Dendritic cell treated with granulocyte-macrophage colony-stimulating factor and Interleukin-4, amounts not matched to agents 40 ng/mL and 50 ng/mL, for 4 days (primary cell): ENCODE data around the gene RPA1.
"Not testable (repeated sequence)": the region's sequence is repeated elsewhere in the genome, so short reads cannot be mapped to it uniquely, and the experiment has no call there.

Source experiments
- H3K27ac Mint-ChIP-seq: one replicate; pipeline ENCODE4 v1.8.0; 2022; ENCODE audit warnings: mild to moderate bottlenecking, mixed read lengths
- H3K27me3 Mint-ChIP-seq: one replicate; pipeline ENCODE4 v1.8.0; 2022; ENCODE audit warnings: mild to moderate bottlenecking, mixed read lengths
- H3K36me3 Mint-ChIP-seq: one replicate; pipeline ENCODE4 v1.8.0; 2022; ENCODE audit warnings: low read depth, mixed read lengths
- H3K4me1 Mint-ChIP-seq: one replicate; pipeline ENCODE4 v1.8.0; 2022; ENCODE audit warnings: low read depth, mixed read lengths
- H3K4me3 Mint-ChIP-seq: one replicate; pipeline ENCODE4 v1.8.0; 2022; ENCODE audit warnings: mild to moderate bottlenecking, moderate library complexity, mixed read lengths
- H3K9me3 Mint-ChIP-seq: one replicate; pipeline ENCODE4 v1.8.0; 2022; ENCODE audit warnings: mixed read lengths
- intact Hi-C: fragments of 100-400 bp; cut with micrococcal nuclease; formaldehyde crosslinking; loops from one replicate; pipeline ENCODE4 v1.15.0; 2022

The RPA1 gene

GRCh38 chr17:1800240-1800639 lies 29.6 kb upstream of the RPA1 start:
- H3K27me3 Mint-ChIP-seq: no peaks in the 10 kb centered on the region
- peaks cover 11% of the 10 kb centered on the region for H3K4me1 Mint-ChIP-seq
- intact Hi-C loops: no loop called here
- no peaks in the 10 kb centered on the region for H3K9me3 Mint-ChIP-seq
- peaks cover 64% of the 10 kb centered on the region for H3K36me3 Mint-ChIP-seq
- H3K4me3 Mint-ChIP-seq: no peak overlapping the region
- no peak overlapping the region for H3K27ac Mint-ChIP-seq

- H3K36me3 Mint-ChIP-seq: peaks cover 66% of the 10 kb centered on the region
- H3K4me1 Mint-ChIP-seq: peaks cover 11% of the 10 kb centered on the region
- intact Hi-C loops: no loop called here
- H3K9me3 Mint-ChIP-seq: no peaks in the 10 kb centered on the region
- no peak overlapping the region for H3K4me3 Mint-ChIP-seq
- no peaks in the 10 kb centered on the region for H3K27me3 Mint-ChIP-seq
- no peak overlapping the region for H3K27ac Mint-ChIP-seq
Observed at GRCh38 chr17:1800712-1801111, 29.1 kb upstream of the RPA1 start.

GRCh38 chr17:1802429-1802828 lies 27.4 kb upstream of the RPA1 start:
- Mint-ChIP-seq H3K27ac (no peak overlapping the region), H3K4me1 (peaks cover 2% of the 10 kb centered on the region), H3K9me3 (no peaks in the 10 kb centered on the region), H3K4me3 (no peak overlapping the region), H3K36me3 (peaks cover 63% of the 10 kb centered on the region), H3K27me3 (no peaks in the 10 kb centered on the region)
- intact Hi-C loops: no loop called here

- Mint-ChIP-seq H3K4me3 (no peak overlapping the region), H3K4me1 (no peaks in the 10 kb centered on the region), H3K36me3 (peaks cover 54% of the 10 kb centered on the region), H3K9me3 (no peaks in the 10 kb centered on the region), H3K27ac (no peak overlapping the region), H3K27me3 (no peaks in the 10 kb centered on the region)
- intact Hi-C loops: no loop called here
Observed at GRCh38 chr17:1803280-1803679, 26.5 kb upstream of the RPA1 start.

- Mint-ChIP-seq H3K4me1 (no peaks in the 10 kb centered on the region), H3K36me3 (peaks cover 58% of the 10 kb centered on the region), H3K27ac (no peak overlapping the region), H3K9me3 (no peaks in the 10 kb centered on the region), H3K27me3 (no peaks in the 10 kb centered on the region), H3K4me3 (no peak overlapping the region)
- intact Hi-C loops: no loop called here
Observed at GRCh38 chr17:1807890-1808289, 21.9 kb upstream of the RPA1 start.

- Mint-ChIP-seq H3K9me3 (no peaks in the 10 kb centered on the region), H3K4me3 (no peak overlapping the region), H3K27me3 (no peaks in the 10 kb centered on the region), H3K4me1 (no peaks in the 10 kb centered on the region), H3K36me3 (peaks cover 57% of the 10 kb centered on the region), H3K27ac (no peak overlapping the region)
- intact Hi-C loops: no loop called here
Observed at GRCh38 chr17:1808644-1809043, 21.2 kb upstream of the RPA1 start.

- H3K9me3 Mint-ChIP-seq, H3K4me3 Mint-ChIP-seq, H3K27me3 Mint-ChIP-seq, H3K4me1 Mint-ChIP-seq, H3K27ac Mint-ChIP-seq, intact Hi-C loops: not testable (repeated sequence)
- peaks cover 45% of the 10 kb centered on the region for H3K36me3 Mint-ChIP-seq
Observed at GRCh38 chr17:1809815-1810214, 20.0 kb upstream of the RPA1 start.

- Mint-ChIP-seq H3K27me3 (no peaks in the 10 kb centered on the region), H3K27ac (no peak overlapping the region), H3K4me1 (no peaks in the 10 kb centered on the region), H3K9me3 (no peaks in the 10 kb centered on the region), H3K36me3 (peaks cover 38% of the 10 kb centered on the region), H3K4me3 (no peak overlapping the region)
- intact Hi-C loops: no loop called here
Observed at GRCh38 chr17:1810450-1811103, 19.2 kb upstream of the RPA1 start.

GRCh38 chr17:1813088-1813487 lies 16.7 kb upstream of the RPA1 start:
- no peaks in the 10 kb centered on the region for H3K9me3 Mint-ChIP-seq
- H3K4me3 Mint-ChIP-seq: no peak overlapping the region
- no peaks in the 10 kb centered on the region for H3K27me3 Mint-ChIP-seq
- H3K4me1 Mint-ChIP-seq: no peaks in the 10 kb centered on the region
- H3K36me3 Mint-ChIP-seq: peaks cover 43% of the 10 kb centered on the region
- no peak overlapping the region for H3K27ac Mint-ChIP-seq
- intact Hi-C loops: no loop called here

- H3K4me1 Mint-ChIP-seq: peaks cover 13% of the 10 kb centered on the region
- peaks cover 49% of the 10 kb centered on the region for H3K36me3 Mint-ChIP-seq
- no peak overlapping the region for H3K4me3 Mint-ChIP-seq
- H3K9me3 Mint-ChIP-seq: no peaks in the 10 kb centered on the region
- intact Hi-C loops: no loop called here
- no peak overlapping the region for H3K27ac Mint-ChIP-seq
- no peaks in the 10 kb centered on the region for H3K27me3 Mint-ChIP-seq
Observed at GRCh38 chr17:1820528-1821252, 9.1 kb upstream of the RPA1 start.

- peak overlapping the region; percentile 73 for H3K27ac Mint-ChIP-seq
- no peaks in the 10 kb centered on the region for H3K27me3 Mint-ChIP-seq
- peak overlapping the region; percentile 89 for H3K4me3 Mint-ChIP-seq
- peaks cover 41% of the 10 kb centered on the region for H3K4me1 Mint-ChIP-seq
- H3K9me3 Mint-ChIP-seq: no peaks in the 10 kb centered on the region
- intact Hi-C loops: loop anchor here (5.0 kb wide), 1 partner anchor 42 kb away; no protein-coding TSS in a partner anchor
- H3K36me3 Mint-ChIP-seq: peaks cover 56% of the 10 kb centered on the region
Observed at GRCh38 chr17:1829216-1829591, 601 bp upstream of the RPA1 start.

GRCh38 chr17:1830288-1830687 lies 483 bp downstream of the RPA1 start:
- intact Hi-C loops: no loop called here
- Mint-ChIP-seq H3K36me3 (peaks cover 49% of the 10 kb centered on the region), H3K9me3 (no peaks in the 10 kb centered on the region), H3K4me3 (peak overlapping the region; percentile 89), H3K4me1 (peaks cover 48% of the 10 kb centered on the region), H3K27me3 (no peaks in the 10 kb centered on the region), H3K27ac (peak overlapping the region; percentile 73)

GRCh38 chr17:1834380-1835149 lies 4.8 kb downstream of the RPA1 start:
- H3K4me1 Mint-ChIP-seq: peaks cover 39% of the 10 kb centered on the region
- no peaks in the 10 kb centered on the region for H3K9me3 Mint-ChIP-seq
- H3K36me3 Mint-ChIP-seq: peaks cover 47% of the 10 kb centered on the region
- no peaks in the 10 kb centered on the region for H3K27me3 Mint-ChIP-seq
- H3K27ac Mint-ChIP-seq: no peak overlapping the region
- intact Hi-C loops: no loop called here
- no peak overlapping the region for H3K4me3 Mint-ChIP-seq

- Mint-ChIP-seq H3K27ac (no peak overlapping the region), H3K4me1 (peaks cover 8% of the 10 kb centered on the region), H3K36me3 (peaks cover 53% of the 10 kb centered on the region), H3K4me3 (no peak overlapping the region), H3K9me3 (no peaks in the 10 kb centered on the region), H3K27me3 (no peaks in the 10 kb centered on the region)
- intact Hi-C loops: no loop called here
Observed at GRCh38 chr17:1839516-1839915, 9.7 kb downstream of the RPA1 start.
